Heart right ventricle (tissue), 16 donors: ENCODE measurements around the gene RAB8B. TPM values are rescaled to one million over a fixed set of nuclear protein-coding genes. Genes with fewer than 3 reads are reported as not detected.

Experiments used
- ATAC-seq, 8 donors: fragments of 200-7000 bp; cut with Tn5 transposase; one replicate each; pipeline ENCODE4 v1.9.1; 2020; ENCODE audit warnings: mild to moderate bottlenecking in 8 of 8, moderate library complexity in 8 of 8, moderate number of reproducible peaks in 1 of 8
- DNase-seq, 2 donors: peaks; one replicate each; pipeline ENCODE4 v3.0.0-alpha.2; 2020
- H3K27ac ChIP-seq, 10 donors: fragments of 200-600 bp; sonication (generic) in 2 of 10; one replicate each; pipeline versions ENCODE4 v1.5.0 to v1.8.0; 2020 to 2022; ENCODE audit warnings: mild to moderate bottlenecking in 3 of 10
- H3K27me3 ChIP-seq, 7 donors: fragments of 200-600 bp; one replicate each; pipeline ENCODE4 v1.8.0; 2021 to 2022; ENCODE audit warnings: mild to moderate bottlenecking in 2 of 7
- H3K36me3 ChIP-seq, 9 donors: fragments of 200-600 bp; sonication (generic) in 1 of 9; one replicate each; pipeline versions ENCODE4 v1.5.0 to v1.8.0; 2020 to 2022; ENCODE audit warnings: mild to moderate bottlenecking in 2 of 9
- H3K4me1 ChIP-seq, 9 donors: fragments of 200-600 bp; sonication (generic) in 1 of 9; one replicate each; pipeline versions ENCODE4 v1.5.0 to v1.8.0; 2020 to 2022; ENCODE audit warnings: mild to moderate bottlenecking in 4 of 9
- H3K4me3 ChIP-seq, 10 donors: fragments of 200-600 bp; sonication (generic) in 2 of 10; one replicate each; pipeline versions ENCODE4 v1.5.0 to v1.8.0; 2020 to 2022; ENCODE audit warnings: mild to moderate bottlenecking in 7 of 10, moderate library complexity in 2 of 10
- H3K9me3 ChIP-seq, 11 donors: fragments of 200-600 bp in 10 of 11; sonication (generic) in 2 of 11; one replicate each; pipeline versions ENCODE4 v1.5.0 to v1.8.0; 2013 to 2022; ENCODE audit warnings: mild to moderate bottlenecking in 2 of 11, control low read depth in 1 of 11, moderate library complexity in 1 of 11
- CTCF ChIP-seq, 9 donors: fragments of 200-600 bp; sonication (generic) in 2 of 9; IDR thresholded peaks; one replicate each; pipeline versions ENCODE4 v1.5.0 to v1.8.0; 2021 to 2022; ENCODE audit warnings: antibody characterized with exemption in 9 of 9, mild to moderate bottlenecking in 5 of 9, moderate library complexity in 1 of 9
- WGBS, 2 donors: extraction: QIAGEN DNeasy Blood & Tissue Kit; methylation state at CpG; one replicate each; pipeline ENCODE4 v1.1.7; 2013; ENCODE audit warnings: inconsistent platforms in 1 of 2; 5-methylcytosine and 5-hydroxymethylcytosine counted together
- intact Hi-C, 10 donors: fragments of 100-400 bp; cut with DNase I; formaldehyde crosslinking; loops; one replicate each; pipeline versions ENCODE4 v1.11.1 to v1.14.2; 2022
- polyA plus RNA-seq, 2 donors: library from polyadenylated mRNA; stranded (reverse); fragments of 200-250 nt; gene quantifications; one replicate each; pipeline ENCODE4 v1.2.3, GENCODE V29; 2013
- total RNA-seq, 10 donors: library from RNA; stranded (reverse); fragmentation: NEBNext Ultra II Directional in 3 of 10; extraction: Animal tissue kit (Norgen Biotek cat#: 25700) in 3 of 10; gene quantifications; one replicate each; pipeline versions ENCODE4 v1.2.1 to v1.2.4, GENCODE V29; 2021 to 2023
- donor health status: Arrhythmogenic right ventricular cardiomyopathy.
- donor health status: ischemic (EF 13 %, LVEDD 7.1; RV severe dilation, severe dysfunction).
- donor health status: healthy with polysubstance abuse.
- donor health status: DM: no; HTN: yes; CAD: no.
- donor health status: DM: no; HTN: no; CAD: no.
- donor health status: ischemic (EF 25% LVEDD 6.9; RV normal size, moderate dysfunction).
- donor health status: ischemic (EF 25% LVEDD 5.7; RV mildly dilated, moderate dysfunction).
- donor health status: healthy.
- donor health status: DM: yes; HTN: yes; CAD: no.
- donor health status: Ischemic cardiomyopathy.
- donor health status: ischemic (EF 35%, LVEDD 5.7; RV mildly dilated, moderate dysfunction).
- donor health status: nonischemic (EF 11% LVEDD 7.7; RV severe dilation, severe dysfunction).
- donor health status: DM: yes; HTN: yes; CAD: no.
- donor health status: PGD.
- donor health status: ischemic (EF 29% LVEDD 5.4; RV normal size, mild dysfunction).
- donor health status: nonischemic (EF 23%, LVEDD 6.1; RV moderate dilation, normal function).

Gene RAB8B
- total and polyA plus RNA-seq, 12 donors, result 4.4 to 27.7 (median 6.9) TPM

- 0 to 1% methylated on average over 60 of the region's 60 CpGs for WGBS, 2 donors
- Histone ChIP-seq H3K27me3 (no peaks in the 10 kb centered on the region), H3K9me3 (no peaks in the 10 kb centered on the region), H3K4me3 (peak within 1 kb of the TSS; percentile 56 to 99 (median 82)), H3K36me3 (peaks cover 0 to 36% (median 0%) of the 10 kb centered on the region in 9 donors), H3K27ac (peak within 1 kb of the TSS; percentile 87 to 99 (median 97)), H3K4me1 (peaks cover 5 to 37% (median 26%) of the 10 kb centered on the region in 9 donors)
- TF ChIP-seq CTCF (IDR thresholded peaks at IDR 0.05), result no peak
- ATAC-seq (peak; percentile 96 to 99 (median 98)), DNase-seq (peak; percentile 90 to 93)
- intact Hi-C loops, result loop anchor here in 5 of 10 donors (2.0 to 10.0 kb wide), 4 partner anchors 32 to 120 kb away; partner anchors contain the start of genes APH1B (in 4 of the 5), LACTB (in 1 of the 5) and RAB8B (in 1 of the 5)
These were observed 32.1 kb upstream of the RAB8B start, which contains the start of gene RPS27L for GRCh38 chr15:63157118-63157843. Gene RPS27L (minus strand): TSS chr15:63157477. CDS start chr15:63157405, 72 bp downstream.

GRCh38 chr15:63157891-63158431 is 31.4 kb upstream of the RAB8B start:
- ATAC-seq (peak; percentile 25 to 61 (median 44)), DNase-seq (peak in 1 of 2 donors; percentile 62)
- H3K36me3 ChIP-seq, result peaks cover 0 to 29% (median 0%) of the 10 kb centered on the region in 9 donors
- intact Hi-C loops, result loop anchor here in 5 of 10 donors (2.0 to 10.0 kb wide), 4 partner anchors 31 to 119 kb away; partner anchors contain the start of genes APH1B (in 4 of the 5), RAB8B (in 2 of the 5) and LACTB (in 1 of the 5)
- peak overlapping the region; percentile 56 to 99 (median 82) for H3K4me3 ChIP-seq
- H3K4me1 ChIP-seq, result peaks cover 5 to 36% (median 26%) of the 10 kb centered on the region in 9 donors
- peak overlapping the region; percentile 87 to 99 (median 97) for H3K27ac ChIP-seq
- no peaks in the 10 kb centered on the region for H3K9me3 ChIP-seq
- peak in 3 of 9 donors; percentile 30 to 39 (median 39) for TF ChIP-seq CTCF (IDR thresholded peaks at IDR 0.05)
- 5% methylated on average over 18 of the region's 18 CpGs for whole genome bisulfite sequencing, 2 donors
- H3K27me3 ChIP-seq, result no peaks in the 10 kb centered on the region

- TF ChIP-seq CTCF (IDR thresholded peaks at IDR 0.05), result no peak
- no peak for DNase-seq
- ATAC-seq, result no peak
- H3K27ac ChIP-seq, result no peak overlapping the region
- H3K9me3 ChIP-seq, result no peaks in the 10 kb centered on the region
- no peak overlapping the region for H3K4me3 ChIP-seq
- intact Hi-C loops, result no loop called here
- H3K36me3 ChIP-seq, result peaks cover 0 to 2% (median 0%) of the 10 kb centered on the region in 9 donors
- no peaks in the 10 kb centered on the region for H3K27me3 ChIP-seq
- H3K4me1 ChIP-seq, result peaks cover 2 to 14% (median 6%) of the 10 kb centered on the region in 9 donors
These were observed 28.8 kb upstream of the RAB8B start for GRCh38 chr15:63160638-63161037.

- Histone ChIP-seq H3K27me3 (no peaks in the 10 kb centered on the region), H3K4me3 (no peak overlapping the region), H3K4me1 (peaks cover 0 to 3% (median under 1%) of the 10 kb centered on the region in 9 donors), H3K36me3 (no peaks in the 10 kb centered on the region), H3K27ac (no peak overlapping the region), H3K9me3 (no peaks in the 10 kb centered on the region)
- 92 to 95% methylated on average over 4 of the region's 4 CpGs for WGBS, 2 donors
- no peak for ATAC-seq
- no peak for TF ChIP-seq CTCF (IDR thresholded peaks at IDR 0.05)
- DNase-seq, result no peak
- intact Hi-C loops, result no loop called here
These were observed 26.2 kb upstream of the RAB8B start for GRCh38 chr15:63163217-63163616.
